Measurements from ENCODE around the gene ACTN1.

Gene ACTN1

DNA sequence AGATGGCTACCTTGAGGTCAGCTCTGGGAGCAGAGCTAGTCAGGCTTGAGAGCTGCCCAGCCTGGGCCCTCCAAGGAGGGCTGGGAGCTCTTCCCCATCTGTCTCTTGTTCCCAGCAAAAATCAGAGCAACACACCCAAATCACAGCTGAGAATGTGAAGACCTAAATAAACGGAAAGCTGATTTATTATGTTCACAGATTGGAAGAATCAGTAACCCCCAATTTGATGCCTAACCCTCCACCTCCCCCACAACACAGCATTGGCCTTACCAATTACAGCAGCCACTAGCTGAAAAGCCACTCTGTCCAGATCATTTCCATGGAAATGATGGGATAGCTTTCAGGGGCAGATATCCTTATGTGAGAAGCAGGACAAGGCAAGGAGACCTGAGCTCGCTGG is 7.1 kb upstream of the ACTN1 start:
- TF ChIP-seq ZFX (IDR thresholded peaks at IDR 0.05), result no peak
- TF ChIP-seq, protein P1, sequence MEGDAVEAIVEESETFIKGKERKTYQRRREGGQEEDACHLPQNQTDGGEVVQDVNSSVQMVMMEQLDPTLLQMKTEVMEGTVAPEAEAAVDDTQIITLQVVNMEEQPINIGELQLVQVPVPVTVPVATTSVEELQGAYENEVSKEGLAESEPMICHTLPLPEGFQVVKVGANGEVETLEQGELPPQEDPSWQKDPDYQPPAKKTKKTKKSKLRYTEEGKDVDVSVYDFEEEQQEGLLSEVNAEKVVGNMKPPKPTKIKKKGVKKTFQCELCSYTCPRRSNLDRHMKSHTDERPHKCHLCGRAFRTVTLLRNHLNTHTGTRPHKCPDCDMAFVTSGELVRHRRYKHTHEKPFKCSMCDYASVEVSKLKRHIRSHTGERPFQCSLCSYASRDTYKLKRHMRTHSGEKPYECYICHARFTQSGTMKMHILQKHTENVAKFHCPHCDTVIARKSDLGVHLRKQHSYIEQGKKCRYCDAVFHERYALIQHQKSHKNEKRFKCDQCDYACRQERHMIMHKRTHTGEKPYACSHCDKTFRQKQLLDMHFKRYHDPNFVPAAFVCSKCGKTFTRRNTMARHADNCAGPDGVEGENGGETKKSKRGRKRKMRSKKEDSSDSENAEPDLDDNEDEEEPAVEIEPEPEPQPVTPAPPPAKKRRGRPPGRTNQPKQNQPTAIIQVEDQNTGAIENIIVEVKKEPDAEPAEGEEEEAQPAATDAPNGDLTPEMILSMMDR (conservative IDR thresholded peaks at IDR 0.05), result no peak
- no peak overlapping the region for H3K27ac ChIP-seq

DNA sequence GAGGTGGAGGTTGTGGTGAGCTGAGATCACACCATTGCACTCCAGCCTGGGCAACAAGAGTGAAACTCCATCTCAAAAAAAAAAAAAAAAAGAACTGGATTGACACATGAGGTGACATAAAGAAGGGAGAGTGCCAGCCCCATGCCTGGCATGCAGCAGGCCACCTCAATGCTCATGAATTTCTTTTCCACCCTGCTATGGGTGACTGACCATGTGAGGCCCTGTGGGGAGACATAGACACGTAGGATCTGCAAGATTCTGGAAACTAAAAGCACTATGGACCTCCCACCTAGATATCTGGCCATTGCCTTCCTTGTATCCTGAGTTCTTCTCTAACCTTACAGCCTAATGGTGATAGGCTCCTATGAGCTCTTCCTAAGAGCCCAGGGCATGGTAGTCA is 5.6 kb upstream of the ACTN1 start:
- TF ChIP-seq, protein P1 (conservative IDR thresholded peaks at IDR 0.05), result no peak
- no peak for TF ChIP-seq ZFX (IDR thresholded peaks at IDR 0.05)
- no peak overlapping the region for H3K27ac ChIP-seq

DNA sequence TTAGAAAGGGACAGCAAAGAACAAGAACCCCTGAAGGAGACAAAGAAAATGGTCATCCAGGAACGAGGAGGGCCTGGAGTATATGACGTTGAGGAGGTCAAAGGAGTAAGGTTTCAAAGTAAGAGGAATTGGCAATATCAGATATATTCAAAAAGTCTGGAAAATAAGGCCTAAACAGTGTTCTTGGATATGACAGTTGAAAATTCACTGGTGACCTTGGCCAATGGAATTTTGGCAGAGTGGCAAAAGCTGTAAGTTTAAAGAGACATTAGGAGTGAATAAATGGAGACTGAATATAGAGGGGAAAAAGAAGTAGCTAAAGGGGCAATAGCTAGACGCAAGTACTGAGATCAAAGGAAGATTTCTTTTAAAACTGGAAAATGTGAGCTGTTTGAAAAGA is 4.1 kb upstream of the ACTN1 start:
- TF ChIP-seq, protein P1 (conservative IDR thresholded peaks at IDR 0.05), result no peak
- TF ChIP-seq ZFX (IDR thresholded peaks at IDR 0.05), result no peak
- no peak overlapping the region for H3K27ac ChIP-seq

GRCh38 chr14:68982581-68982980 is 3.5 kb upstream of the ACTN1 start:
- TF ChIP-seq ZFX (IDR thresholded peaks at IDR 0.05), result no peak
- TF ChIP-seq, protein P1 (conservative IDR thresholded peaks at IDR 0.05), result no peak

GRCh38 chr14:68981539-68981976 is 2.5 kb upstream of the ACTN1 start:
- H3K27ac ChIP-seq, result no peak overlapping the region
- TF ChIP-seq, protein P1 (conservative IDR thresholded peaks at IDR 0.05), result no peak
- TF ChIP-seq ZFX (IDR thresholded peaks at IDR 0.05), result no peak

More at GRCh38 chr14:68982581-68982980, 3.5 kb upstream of the ACTN1 start:
- H3K27ac ChIP-seq, result no peak overlapping the region

DNA sequence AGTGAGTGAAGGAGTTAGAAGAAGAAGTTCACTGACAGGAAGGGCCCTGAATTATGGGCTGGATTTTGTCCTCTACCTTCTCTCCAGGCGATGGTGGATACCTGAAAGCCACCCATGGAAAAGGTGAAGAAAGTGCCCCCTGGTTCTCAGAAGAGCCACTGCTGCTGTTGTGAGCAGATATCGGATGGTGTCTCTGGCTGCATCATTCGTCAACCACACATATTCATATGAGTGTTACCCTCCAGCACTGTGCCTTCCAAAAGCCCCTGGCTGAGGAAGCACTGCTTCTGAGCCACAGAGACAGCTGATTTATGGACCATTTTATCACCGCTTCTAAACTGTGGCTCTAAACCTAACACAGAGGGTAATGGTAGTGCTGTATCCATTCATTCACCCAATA is 2.0 kb upstream of the ACTN1 start:
- no peak for TF ChIP-seq ZFX (IDR thresholded peaks at IDR 0.05)
- TF ChIP-seq, protein P1 (conservative IDR thresholded peaks at IDR 0.05), result no peak

GRCh38 chr14:68979722-68980451 is 785 bp upstream of the ACTN1 start:
- H3K27ac ChIP-seq, result peak overlapping the region; percentile 92
- TF ChIP-seq, protein P1 (conservative IDR thresholded peaks at IDR 0.05), result no peak

More for the DNA sequence above, 2.0 kb upstream of the ACTN1 start:
- H3K27ac ChIP-seq, result no peak overlapping the region
